ENCODE measurements around the gene PPP1R14D. TPM values are rescaled to one million over a fixed set of nuclear protein-coding genes. Genes with fewer than 3 reads are reported as not detected.

Gene PPP1R14D
- total and polyA plus RNA-seq, 2 donors (not counting 3 experiments of a cell fraction or from before 2014, with no cell fraction given) = not detected

DNA sequence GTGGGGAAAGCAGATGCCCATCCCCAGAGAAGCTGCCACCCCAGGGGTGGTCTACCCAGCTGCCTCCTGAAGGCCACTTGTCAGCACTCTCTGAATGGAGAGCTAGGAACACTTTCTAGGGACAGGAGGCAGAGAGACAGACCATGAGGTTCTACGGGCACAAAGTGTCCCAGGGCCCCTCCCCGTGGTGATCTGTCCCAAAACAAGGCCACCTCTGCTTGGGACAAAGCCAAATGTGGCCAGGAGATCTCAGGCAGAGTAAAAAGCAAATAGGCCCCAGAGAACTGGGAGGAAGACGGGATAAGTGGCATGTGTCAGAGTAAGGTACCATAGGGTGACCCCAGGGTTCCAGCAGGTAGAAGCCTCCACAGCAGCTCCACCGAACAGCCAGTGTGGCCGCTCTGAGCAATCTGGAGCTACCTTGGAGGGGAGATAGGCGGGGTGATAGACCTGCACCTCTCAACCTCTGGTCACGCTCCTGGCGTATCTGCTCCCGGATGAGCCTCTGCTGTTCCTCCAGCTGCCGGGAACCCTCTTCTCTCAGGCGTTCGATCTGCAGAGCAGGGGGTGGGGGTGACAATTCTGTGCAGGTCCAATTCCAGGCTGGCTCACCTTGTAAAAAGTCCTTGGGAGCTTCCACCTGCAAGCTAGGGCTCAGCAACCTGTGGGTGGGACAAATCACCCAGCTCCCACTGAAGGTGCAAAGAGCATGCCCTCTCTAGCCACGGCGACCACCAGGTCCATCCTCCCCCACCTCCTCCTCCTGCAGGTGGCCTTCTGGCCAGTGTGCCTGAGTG lies 52.6 kb downstream of the PPP1R14D start:
- DNase-seq (ENCODE audit: low read depth, low spot score) (no peak), FAIRE-seq (no peak)
- intact Hi-C loops (cut with micrococcal nuclease) = no loop called here
- H2AFZ ChIP-seq (ENCODE audit: low read depth, low read length) = no peak overlapping the region
- H3K4me1 ChIP-seq (ENCODE audit: control insufficient read depth, extremely low read depth, insufficient read depth, low read length) = no peaks in the 10 kb centered on the region
- H3K9ac ChIP-seq (replicated peaks; ENCODE audit: extremely low read depth, insufficient read depth, low read length) = no peak overlapping the region
- TF ChIP-seq FOS (IDR thresholded peaks at IDR 0.05; ENCODE audit: borderline replicate concordance, insufficient read depth, low read length) = no peak
- TF ChIP-seq POLR2AphosphoS5 (IDR thresholded peaks at IDR 0.05; ENCODE audit: insufficient read depth, low read depth, low read length) = no peak
- TF ChIP-seq POLR2A (IDR thresholded peaks at IDR 0.05; ENCODE audit: low read depth, low read length) = no peak
- no peak for TF ChIP-seq JUN (IDR thresholded peaks at IDR 0.05; ENCODE audit: borderline replicate concordance, insufficient read depth, insufficient read length, low read depth)
- no peak for TF ChIP-seq MYC (IDR thresholded peaks at IDR 0.05; ENCODE audit: low read depth, low read length)
- TF ChIP-seq, protein P1, sequence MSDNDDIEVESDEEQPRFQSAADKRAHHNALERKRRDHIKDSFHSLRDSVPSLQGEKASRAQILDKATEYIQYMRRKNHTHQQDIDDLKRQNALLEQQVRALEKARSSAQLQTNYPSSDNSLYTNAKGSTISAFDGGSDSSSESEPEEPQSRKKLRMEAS (IDR thresholded peaks at IDR 0.05; ENCODE audit: insufficient read depth, insufficient read length) = no peak
- TF ChIP-seq EZH2 (IDR thresholded peaks at IDR 0.05; ENCODE audit: borderline replicate concordance, low read depth, low read length, severe bottlenecking) = no peak
- TF ChIP-seq, protein P2, sequence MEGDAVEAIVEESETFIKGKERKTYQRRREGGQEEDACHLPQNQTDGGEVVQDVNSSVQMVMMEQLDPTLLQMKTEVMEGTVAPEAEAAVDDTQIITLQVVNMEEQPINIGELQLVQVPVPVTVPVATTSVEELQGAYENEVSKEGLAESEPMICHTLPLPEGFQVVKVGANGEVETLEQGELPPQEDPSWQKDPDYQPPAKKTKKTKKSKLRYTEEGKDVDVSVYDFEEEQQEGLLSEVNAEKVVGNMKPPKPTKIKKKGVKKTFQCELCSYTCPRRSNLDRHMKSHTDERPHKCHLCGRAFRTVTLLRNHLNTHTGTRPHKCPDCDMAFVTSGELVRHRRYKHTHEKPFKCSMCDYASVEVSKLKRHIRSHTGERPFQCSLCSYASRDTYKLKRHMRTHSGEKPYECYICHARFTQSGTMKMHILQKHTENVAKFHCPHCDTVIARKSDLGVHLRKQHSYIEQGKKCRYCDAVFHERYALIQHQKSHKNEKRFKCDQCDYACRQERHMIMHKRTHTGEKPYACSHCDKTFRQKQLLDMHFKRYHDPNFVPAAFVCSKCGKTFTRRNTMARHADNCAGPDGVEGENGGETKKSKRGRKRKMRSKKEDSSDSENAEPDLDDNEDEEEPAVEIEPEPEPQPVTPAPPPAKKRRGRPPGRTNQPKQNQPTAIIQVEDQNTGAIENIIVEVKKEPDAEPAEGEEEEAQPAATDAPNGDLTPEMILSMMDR (IDR thresholded peaks at IDR 0.05; ENCODE audit: extremely low read depth in 1 of 2, insufficient read depth in 1 of 2, low read depth in 1 of 2, low read length in 2 of 2) = no peak
- no peak for TF ChIP-seq GATA2 (IDR thresholded peaks at IDR 0.05; ENCODE audit: insufficient read depth, insufficient read length, low read depth, low read length)
- no peaks in the 10 kb centered on the region for H4K20me1 ChIP-seq (replicated peaks; ENCODE audit: control insufficient read depth, extremely low read depth, insufficient read depth, low read length)
- H3K4me2 ChIP-seq (ENCODE audit: insufficient read depth, low read length) = no peak overlapping the region
- no peak overlapping the region for H3K27ac ChIP-seq (ENCODE audit: insufficient read depth, low read depth, low read length)
- H3K4me3 ChIP-seq (replicated peaks in 1 of 3; ENCODE audit: insufficient read depth in 1 of 3, low read depth in 1 of 3, low read length in 3 of 3) = no peak overlapping the region
- ChIA-PET CTCF (interaction anchor here (0.8 to 2.4 kb wide), 4 partner anchors 10 to 31 kb away, joined by 3 to 8 read pairs (median 4); partner anchors contain the start of genes DNAJC17, GCHFR and ZFYVE19), POLR2A (no interaction called here)
- no peaks in the 10 kb centered on the region for H3K27me3 ChIP-seq (ENCODE audit: control insufficient read depth in 2 of 2, insufficient read depth in 2 of 2, low read length in 2 of 2)
- H3K9me1 ChIP-seq (replicated peaks; ENCODE audit: control insufficient read depth, extremely low read depth, insufficient read depth, low read length) = no peaks in the 10 kb centered on the region
- peaks cover 0 to 38% of the 10 kb centered on the region in 2 experiments for H3K36me3 ChIP-seq (ENCODE audit: control insufficient read depth in 2 of 2, extremely low read depth in 1 of 2, insufficient read depth in 2 of 2, low read length in 2 of 2)
- dilution Hi-C loops (cut with MboI; ENCODE audit: extremely low pct_ligation_motif_present, low sequenced_read_pairs) = no loop called here
- BruUV-seq (replicated peaks) = no TSS peak
- H3K9me3 ChIP-seq (replicated peaks; ENCODE audit: control insufficient read depth, insufficient read depth, low read length) = no peaks in the 10 kb centered on the region
- H3K79me2 ChIP-seq (ENCODE audit: control insufficient read depth, insufficient read depth, low read length) = no peaks in the 10 kb centered on the region

Measured in endothelial cell of umbilical vein (primary cell).